H1 (cell line): ENCODE data around the gene PEX16. TPM values are rescaled to one million over a fixed set of nuclear protein-coding genes. Genes with fewer than 3 reads are reported as not detected.
A peak's percentile ranks its signal among the peaks of the same experiment; 100 is the strongest.

Experiments used
- CTCF ChIA-PET: fragments of 300-600 bp; sonication (Branson Sonifier 250); formaldehyde crosslinking; loops from one replicate; lab custom pipeline; 2021; ENCODE audit not compliant: partially characterized antibody; lab: Charles Lee
- POLR2A ChIA-PET: fragments of 300-600 bp; sonication (Branson Sonifier 250); formaldehyde crosslinking; loops from one replicate; lab custom pipeline; 2021; ENCODE audit warnings: inconsistent platforms; ENCODE audit not compliant: partially characterized antibody; lab: Charles Lee
- DNase-seq, 2 experiments: peaks; one replicate each; pipeline versions ENCODE4 v3.0.0 to v3.0.0-alpha.2; 2010 to 2022; ENCODE audit warnings: low spot score in 2 of 2, low read depth in 1 of 2, mixed read lengths in 1 of 2
- FAIRE-seq: peaks from 2 replicates; lab custom pipeline; 2011; peaks lifted over from hg19 to GRCh38; lab: Jason Lieb, UNC
- H2AFZ ChIP-seq: 2 replicates; pipeline ENCODE4 v1.8.1; 2012; ENCODE audit warnings: low read length, inconsistent platforms
- H2AK5ac ChIP-seq: 2 replicates; pipeline ENCODE4 v1.6.1; 2013; ENCODE audit warnings: low read depth, low read length
- H2BK120ac ChIP-seq: replicated peaks from 2 replicates; pipeline ENCODE3; 2013; ENCODE audit warnings: low read depth, low read length, inconsistent platforms
- H2BK12ac ChIP-seq: 2 replicates; pipeline ENCODE4 v1.6.1; 2013; ENCODE audit warnings: low read depth, low read length
- H2BK15ac ChIP-seq: 2 replicates; pipeline ENCODE4 v1.6.1; 2013; ENCODE audit warnings: low read length
- H2BK20ac ChIP-seq: 2 replicates; pipeline ENCODE4 v1.6.1; 2013; ENCODE audit warnings: low read length
- H2BK5ac ChIP-seq: 2 replicates; pipeline ENCODE4 v1.6.1; 2013; ENCODE audit warnings: low read depth, low read length
- H3K14ac ChIP-seq: 2 replicates; pipeline ENCODE4 v1.6.1; 2013; ENCODE audit warnings: inconsistent platforms; ENCODE audit not compliant: insufficient read length
- H3K18ac ChIP-seq: 2 replicates; pipeline ENCODE4 v1.6.1; 2013; ENCODE audit warnings: low read length; ENCODE audit errors: extremely low read depth
- H3K23ac ChIP-seq: 2 replicates; pipeline ENCODE4 v1.6.1; 2013; ENCODE audit warnings: inconsistent platforms; ENCODE audit not compliant: insufficient read length
- H3K23me2 ChIP-seq: 2 replicates; pipeline ENCODE4 v1.6.1; 2013; ENCODE audit warnings: low read depth, low read length
- H3K27ac ChIP-seq: 2 replicates; pipeline ENCODE4 v1.6.1; 2011; ENCODE audit warnings: low read depth, low read length, inconsistent platforms
- H3K27me3 ChIP-seq, 4 experiments: replicated peaks in 1 of 4; 1 replicate in 1 of 4; 2 replicates in 3 of 4; pipeline versions ENCODE4 v1.6.1 to v1.8.1; 2011 to 2013; ENCODE audit warnings: low read length in 3 of 4, mild to moderate bottlenecking in 3 of 4, inconsistent platforms in 2 of 4, mixed read lengths in 2 of 4, moderate library complexity in 1 of 4; ENCODE audit not compliant: control insufficient read depth in 3 of 4, insufficient read depth in 3 of 4; ENCODE audit errors: extremely low read depth in 1 of 4
- H3K36me3 ChIP-seq, 4 experiments: 2 replicates each; pipeline versions ENCODE4 v1.6.1 to v1.8.1; 2011 to 2013; ENCODE audit warnings: mild to moderate bottlenecking in 4 of 4, low read length in 3 of 4, moderate library complexity in 2 of 4, control low read depth in 1 of 4, inconsistent platforms in 1 of 4; ENCODE audit not compliant: insufficient read depth in 4 of 4, control insufficient read depth in 2 of 4
- H3K4ac ChIP-seq: replicated peaks from 2 replicates; pipeline ENCODE3; 2013; ENCODE audit warnings: low read length, low read depth, mixed read lengths, inconsistent platforms; ENCODE audit not compliant: insufficient read length
- H3K4me1 ChIP-seq, 4 experiments: replicated peaks in 1 of 4; 1 replicate in 1 of 4; 2 replicates in 3 of 4; pipeline versions ENCODE4 v1.6.1 to v1.8.1; 2011 to 2013; ENCODE audit warnings: low read length in 3 of 4, inconsistent platforms in 2 of 4, mixed read lengths in 1 of 4; ENCODE audit not compliant: insufficient read depth in 4 of 4, control insufficient read depth in 3 of 4
- H3K4me2 ChIP-seq, 2 experiments: 2 replicates each; pipeline versions ENCODE4 v1.6.1 to v1.8.1; 2011 to 2013; ENCODE audit warnings: low read depth in 2 of 2, low read length in 2 of 2, control low read depth in 1 of 2, inconsistent platforms in 1 of 2, mild to moderate bottlenecking in 1 of 2; ENCODE audit not compliant: insufficient read depth in 1 of 2
- H3K4me3 ChIP-seq, 4 experiments: fragments of 200-600, 300-600 bp in 1 of 4; sonication (generic), shearing (Covaris generic), sonication (Bioruptor Twin) in 1 of 4; 2 replicates each; pipeline versions ENCODE4 v1.5.1 to v1.8.1; 2011 to 2016; ENCODE audit warnings: low read length in 4 of 4, low read depth in 3 of 4, control low read depth in 2 of 4, inconsistent platforms in 2 of 4, mild to moderate bottlenecking in 2 of 4, mixed read lengths in 1 of 4, moderate library complexity in 1 of 4; ENCODE audit not compliant: insufficient read depth in 2 of 4; ENCODE audit errors: extremely low read depth in 1 of 4
- H3K56ac ChIP-seq: replicated peaks from 2 replicates; pipeline ENCODE3; 2013; ENCODE audit warnings: low read depth, mild to moderate bottlenecking, mixed read lengths, low read length, inconsistent platforms; ENCODE audit not compliant: insufficient read length
- H3K79me1 ChIP-seq: 2 replicates; pipeline ENCODE4 v1.6.1; 2013; ENCODE audit warnings: low read depth, low read length, control low read depth
- H3K79me2 ChIP-seq, 2 experiments: 2 replicates each; pipeline versions ENCODE4 v1.6.1 to v1.8.1; 2012 to 2013; ENCODE audit warnings: low read length in 2 of 2, mild to moderate bottlenecking in 2 of 2, inconsistent platforms in 1 of 2; ENCODE audit not compliant: insufficient read depth in 2 of 2, control insufficient read depth in 1 of 2
- H3K9ac ChIP-seq, 4 experiments: replicated peaks in 1 of 4; 1 replicate in 1 of 4; 2 replicates in 3 of 4; pipeline versions ENCODE4 v1.6.1 to v1.8.1; 2011 to 2013; ENCODE audit warnings: low read depth in 3 of 4, low read length in 3 of 4, control low read depth in 2 of 4, mild to moderate bottlenecking in 2 of 4, moderate library complexity in 2 of 4, inconsistent platforms in 1 of 4; ENCODE audit errors: extremely low read depth in 1 of 4
- H3K9me3 ChIP-seq, 2 experiments: 2 replicates each; pipeline versions ENCODE4 v1.6.1 to v1.8.1; 2012 to 2013; ENCODE audit warnings: mild to moderate bottlenecking in 2 of 2, moderate library complexity in 2 of 2, control low read depth in 1 of 2, inconsistent platforms in 1 of 2, low read depth in 1 of 2, low read length in 1 of 2, mixed read lengths in 1 of 2; ENCODE audit not compliant: insufficient read depth in 2 of 2
- H4K20me1 ChIP-seq, 2 experiments: replicated peaks in 1 of 2; 2 replicates each; pipeline versions ENCODE3 to v1.8.1; 2011 to 2013; ENCODE audit warnings: inconsistent platforms in 2 of 2, low read length in 2 of 2, mild to moderate bottlenecking in 1 of 2; ENCODE audit not compliant: insufficient read depth in 2 of 2, control insufficient read depth in 1 of 2
- H4K5ac ChIP-seq: 2 replicates; pipeline ENCODE4 v1.6.1; 2013; ENCODE audit warnings: low read length, low read depth, mixed read lengths, inconsistent platforms; ENCODE audit not compliant: insufficient read length
- H4K8ac ChIP-seq: 2 replicates; pipeline ENCODE4 v1.8.0; 2013; ENCODE audit warnings: mild to moderate bottlenecking, moderate library complexity, low read length, inconsistent platforms; ENCODE audit not compliant: insufficient read depth; ENCODE audit errors: extremely low read depth
- H4K91ac ChIP-seq: replicated peaks from 2 replicates; pipeline ENCODE3; 2013; ENCODE audit warnings: low read length, mixed read lengths, inconsistent platforms; ENCODE audit not compliant: insufficient read length
- HDAC2 ChIP-seq, 2 experiments: fragments of 300-600 bp in 1 of 2; sonication (generic) in 1 of 2; IDR thresholded peaks; 2 replicates each; pipeline ENCODE4 v1.6.1; 2011 to 2012; ENCODE audit warnings: low read depth in 2 of 2, low read length in 2 of 2, mild to moderate bottlenecking in 2 of 2, moderate library complexity in 2 of 2, borderline replicate concordance in 1 of 2, inconsistent platforms in 1 of 2
- POLR2AphosphoS5 ChIP-seq: IDR thresholded peaks from 2 replicates; pipeline ENCODE4 v1.6.1; 2011; ENCODE audit warnings: low read depth, low read length
- SRF ChIP-seq: IDR thresholded peaks from 2 replicates; pipeline ENCODE4 v1.6.1; 2011; ENCODE audit warnings: mild to moderate bottlenecking, low read depth, low read length, moderate library complexity
- WGBS, 2 experiments: shearing (Covaris generic) in 1 of 2; methylation state at CpG; one replicate each; pipeline versions ENCODE4 v1.1.6 to v1.1.7; 2013 to 2015; ENCODE audit warnings: low lambda C conversion rate in 2 of 2, mixed read lengths in 2 of 2, inconsistent platforms in 1 of 2, low coverage in 1 of 2, missing lambda C conversion rate in 1 of 2; ENCODE audit not compliant: insufficient replicate concordance in 2 of 2, insufficient coverage in 1 of 2, insufficient read length in 1 of 2; ENCODE audit errors: extremely low coverage in 1 of 2, missing lambda C conversion rate in 1 of 2; 5-methylcytosine and 5-hydroxymethylcytosine counted together
- polyA plus RNA-seq, 7 experiments: library from polyadenylated mRNA; depleted of rRNA in 3 of 7; stranded (reverse) in 5 of 7; unstranded in 2 of 7; fragments of >200 nt in 5 of 7; fragments of 200-250 nt in 2 of 7; gene quantifications; 1 replicate in 5 of 7; 2 replicates in 1 of 7; 4 replicates in 1 of 7; pipeline versions ENCODE4 v1.2.1 to v1.2.3, GENCODE V29; 2011 to 2013; ENCODE audit warnings: missing spikeins in 2 of 7, mixed read lengths in 2 of 7
- total RNA-seq: library from RNA; stranded (reverse); fragmentation: NEBNext Ultra II Directional; extraction: Animal tissue kit (Norgen Biotek cat#: 25700); gene quantifications from 2 replicates; pipeline ENCODE4 v1.2.1, GENCODE V29; 2021

PEX16 gene
- total and polyA plus RNA-seq, 2 of the 8 experiments (the other 6 are each of a cell fraction or from before 2014, with no cell fraction given), result 29.2 to 36.0 TPM

DNA sequence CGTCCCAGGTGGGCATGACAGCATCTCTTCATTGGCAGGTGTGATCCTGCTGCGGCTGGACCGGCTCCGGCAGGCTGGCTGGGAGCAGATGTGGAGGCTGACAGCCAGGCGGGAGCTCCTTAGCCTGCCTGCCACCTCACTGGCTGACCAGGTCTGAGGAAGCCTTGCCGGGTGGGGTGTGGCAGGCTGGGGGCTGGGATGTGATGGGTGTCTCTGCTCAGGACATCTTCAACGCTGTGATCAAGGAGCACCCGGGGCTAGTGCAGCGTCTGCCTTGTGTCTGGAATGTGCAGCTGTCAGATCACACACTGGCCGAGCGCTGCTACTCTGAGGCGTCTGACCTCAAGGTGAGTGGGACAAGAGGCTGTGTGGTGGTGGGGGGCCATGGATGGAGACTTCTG is 8.3 kb upstream of the PEX16 start:
- no peak overlapping the region for H3K4me3 ChIP-seq
- H2BK5ac ChIP-seq, result no peak overlapping the region; the same call in 1 of the 2 replicates
- no peak overlapping the region for H4K91ac ChIP-seq
- no peak overlapping the region for H3K27ac ChIP-seq
- WGBS, 2 experiments, result 94% methylated on average over 12 of the region's 12 CpGs; no CpG with 5 or more reads in 1 of the 2 experiments
- no peak overlapping the region for H3K14ac ChIP-seq
- H3K56ac ChIP-seq, result no peak overlapping the region
- no peak overlapping the region for H3K23ac ChIP-seq
- H3K79me1 ChIP-seq, result peaks cover 15% of the 10 kb centered on the region
- ChIA-PET CTCF (interaction anchor here (4.0 kb wide), 1 partner anchor 53 kb away, joined by 26 read pairs; no protein-coding TSS in a partner anchor), POLR2A (interaction anchor here (1.0 to 9.8 kb wide), 6 partner anchors 9 to 317 kb away, joined by 3 to 115 read pairs (median 5); no protein-coding TSS in a partner anchor)
- H2BK120ac ChIP-seq, result no peak overlapping the region
- no peak overlapping the region for H3K9ac ChIP-seq
- peaks cover 12% of the 10 kb centered on the region; the same call in 1 of the 2 replicates for H3K23me2 ChIP-seq
- no peak overlapping the region for H2BK12ac ChIP-seq
- H3K9me3 ChIP-seq, result no peaks in the 10 kb centered on the region
- FAIRE-seq, result no peak
- peaks cover 2 to 35% (median 20%) of the 10 kb centered on the region in 4 experiments; a peak in 7 of 8 replicates for H3K36me3 ChIP-seq
- peaks cover 0 to 11% of the 10 kb centered on the region in 2 experiments; a peak in 1 of 4 replicates for H3K79me2 ChIP-seq
- H3K4me2 ChIP-seq, result no peak overlapping the region
- H4K8ac ChIP-seq, result no peak overlapping the region
- H4K5ac ChIP-seq, result no peak overlapping the region
- H3K27me3 ChIP-seq, result peaks cover 0 to 6% (median 0%) of the 10 kb centered on the region in 4 experiments; a peak in 2 of 7 replicates
- peaks cover 10 to 20% of the 10 kb centered on the region in 2 experiments for H4K20me1 ChIP-seq
- no peak overlapping the region for H2AK5ac ChIP-seq
- H2AFZ ChIP-seq, result no peak overlapping the region
- no peak overlapping the region for H2BK15ac ChIP-seq
- peaks cover 4 to 13% (median 9%) of the 10 kb centered on the region in 4 experiments for H3K4me1 ChIP-seq
- H3K18ac ChIP-seq, result no peak overlapping the region
- DNase-seq, result no peak
- TF ChIP-seq SRF (no peak), HDAC2 (IDR thresholded peaks at IDR 0.05; ENCODE audit: borderline replicate concordance in 1 of 2, low read depth in 2 of 2, low read length in 2 of 2) (no peak), POLR2AphosphoS5 (peak; percentile 30; the same call in 1 of the 2 replicates)
- H3K4ac ChIP-seq, result no peak overlapping the region
- H2BK20ac ChIP-seq, result no peak overlapping the region
